Transverse colon (tissue), 4 donors: Measurements from ENCODE around the gene DDAH1. TPM values are rescaled to one million over a fixed set of nuclear protein-coding genes. Genes with fewer than 3 reads are reported as not detected.

ENCODE experiments used
- DNase-seq: peaks from one replicate; pipeline ENCODE4 v3.0.0-alpha.2; 2019
- H3K27ac ChIP-seq, 4 donors: fragments of 200-600 bp; sonication (generic); 2 replicates each; pipeline ENCODE4 v1.5.1; 2016 to 2018; ENCODE audit warnings: inconsistent platforms in 4 of 4
- H3K27me3 ChIP-seq: fragments of 200-600 bp; sonication (generic); 2 replicates; pipeline ENCODE4 v1.5.1; 2017; ENCODE audit warnings: inconsistent platforms
- H3K36me3 ChIP-seq, 4 donors: fragments of 200-600 bp; sonication (generic); 2 replicates each; pipeline ENCODE4 v1.5.1; 2017 to 2019; ENCODE audit warnings: inconsistent platforms in 4 of 4
- H3K4me1 ChIP-seq, 4 donors: fragments of 200-600 bp; sonication (generic); 2 replicates each; pipeline ENCODE4 v1.5.1; 2017 to 2020; ENCODE audit warnings: inconsistent platforms in 4 of 4
- H3K4me3 ChIP-seq, 4 donors: fragments of 200-600 bp; sonication (generic); 1 replicate in 1 of 4; 2 replicates in 3 of 4; pipeline versions ENCODE4 v1.5.1 to v1.6.1; 2017 to 2019; ENCODE audit warnings: inconsistent platforms in 4 of 4
- H3K9me3 ChIP-seq, 2 donors: fragments of 200-600 bp; sonication (generic); 2 replicates each; pipeline ENCODE4 v1.5.1; 2017 to 2019; ENCODE audit warnings: inconsistent platforms in 2 of 2
- EP300 ChIP-seq: sonication (generic); formaldehyde crosslinking; IDR thresholded peaks from one replicate; pipeline ENCODE4 v1.6.1; 2017; ENCODE audit warnings: antibody characterized with exemption, low read depth
- POLR2A ChIP-seq: fragments of 450-650 bp; IDR thresholded peaks from one replicate; pipeline ENCODE4 v1.6.1; 2016; ENCODE audit warnings: antibody characterized with exemption, mild to moderate bottlenecking, moderate library complexity
- POLR2AphosphoS5 ChIP-seq, 3 donors: sonication (generic); formaldehyde crosslinking; IDR thresholded peaks; one replicate each; pipeline ENCODE4 v1.6.1; 2016; ENCODE audit warnings: antibody characterized with exemption in 3 of 3
- WGBS, 2 donors: methylation state at CpG; one replicate each; pipeline ENCODE4 v1.1.5; 2018; ENCODE audit warnings: low coverage in 1 of 2; 5-methylcytosine and 5-hydroxymethylcytosine counted together
- in situ Hi-C, 4 donors: fragments of 200-750 bp; cut with MboI; loops; one replicate each; pipeline versions ENCODE4 v1.15.0 to v1.15.1; 2017; ENCODE audit warnings: low sequenced_read_pairs in 3 of 4, low pct_ligation_motif_present in 1 of 4, low pct_unique_long_range_greater_than_20kb in 1 of 4
- intact Hi-C: fragments of 100-400 bp; cut with DNase I; formaldehyde crosslinking; loops from one replicate; pipeline ENCODE4 v1.15.1; 2023; ENCODE audit warnings: low total_unique reads
- total RNA-seq, 4 donors: library from RNA; depleted of rRNA; stranded (reverse); fragments of >200 nt; gene quantifications; one replicate each; pipeline ENCODE4 v1.1.0, GENCODE V29; 2016
- TF ChIP-seq, protein P1 (sequence below), 5 experiments: fragments of 200-600 bp in 3 of 5; fragments of 450-650 bp in 2 of 5; sonication (generic) in 3 of 5; IDR thresholded peaks; 1 replicate in 2 of 5; 2 replicates in 3 of 5; pipeline ENCODE4 v1.5.1; 2016 to 2017; ENCODE audit warnings: antibody characterized with exemption in 5 of 5, inconsistent platforms in 3 of 5, mild to moderate bottlenecking in 2 of 5, moderate library complexity in 1 of 5

DDAH1 gene
- total RNA-seq, 4 donors from 2014 or later = 22.4 to 69.4 (median 48.3) TPM

DNA sequence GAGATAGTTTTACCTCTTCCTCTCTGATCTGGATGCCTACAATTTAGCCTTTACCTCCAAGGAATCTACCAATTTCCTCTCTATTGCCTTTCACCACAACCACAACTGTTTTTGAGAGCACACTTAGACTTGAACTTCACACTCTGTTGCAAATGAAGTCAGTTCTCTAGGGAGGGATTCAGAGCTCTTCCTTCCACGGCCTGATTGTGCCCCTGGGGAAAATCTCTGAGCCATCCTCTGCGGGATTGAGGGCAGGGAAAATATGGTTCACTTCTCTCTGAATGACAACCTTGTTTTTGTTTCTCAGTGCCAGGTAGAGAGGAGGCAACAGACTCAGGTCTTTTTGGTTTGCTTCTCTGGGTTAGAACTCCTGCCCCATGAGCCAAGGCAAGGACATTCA lies 153.1 kb downstream of the DDAH1 start:
- 81% methylated on average over 2 of the region's 2 CpGs; no CpG with 5 or more reads in 1 of the 2 donors for WGBS, 2 donors
- in situ Hi-C loops = loop anchor here (10.0 to 25.0 kb wide), 7 partner anchors 175 to 850 kb away; partner anchors contain the start of genes CCN1 (in 4 of the 4) and COL24A1 (in 1 of the 4)
- H3K27ac ChIP-seq = no peak overlapping the region

DNA sequence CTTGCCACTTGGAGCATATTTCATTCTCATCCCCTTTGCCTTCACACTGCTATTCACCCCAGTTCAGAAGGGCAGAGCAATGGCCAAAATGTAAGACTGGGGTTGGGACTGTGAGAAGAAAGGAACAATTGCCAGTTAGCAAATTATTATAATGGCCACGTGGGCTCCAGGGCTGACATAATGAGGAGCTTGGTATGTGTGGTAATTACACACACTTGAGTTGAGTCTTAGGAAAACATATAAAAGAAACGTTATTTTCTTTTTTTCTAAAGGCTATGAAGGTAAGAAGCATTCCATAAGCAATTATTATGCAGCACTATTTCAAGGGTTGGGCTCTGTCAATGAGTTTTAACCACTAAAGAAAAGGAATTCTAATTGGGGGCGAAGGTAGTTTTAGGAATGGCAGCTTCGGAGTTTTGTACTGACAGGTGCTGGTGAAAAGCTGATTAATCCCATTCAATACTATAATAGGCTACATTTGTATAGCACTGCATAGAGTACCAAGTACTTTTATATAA lies 156.1 kb downstream of the DDAH1 start:
- WGBS, 2 donors = 41 to 56% methylated on average over 4 of the region's 4 CpGs
- no peak overlapping the region for H3K27ac ChIP-seq
- no peak for DNase-seq
- TF ChIP-seq, protein P1, sequence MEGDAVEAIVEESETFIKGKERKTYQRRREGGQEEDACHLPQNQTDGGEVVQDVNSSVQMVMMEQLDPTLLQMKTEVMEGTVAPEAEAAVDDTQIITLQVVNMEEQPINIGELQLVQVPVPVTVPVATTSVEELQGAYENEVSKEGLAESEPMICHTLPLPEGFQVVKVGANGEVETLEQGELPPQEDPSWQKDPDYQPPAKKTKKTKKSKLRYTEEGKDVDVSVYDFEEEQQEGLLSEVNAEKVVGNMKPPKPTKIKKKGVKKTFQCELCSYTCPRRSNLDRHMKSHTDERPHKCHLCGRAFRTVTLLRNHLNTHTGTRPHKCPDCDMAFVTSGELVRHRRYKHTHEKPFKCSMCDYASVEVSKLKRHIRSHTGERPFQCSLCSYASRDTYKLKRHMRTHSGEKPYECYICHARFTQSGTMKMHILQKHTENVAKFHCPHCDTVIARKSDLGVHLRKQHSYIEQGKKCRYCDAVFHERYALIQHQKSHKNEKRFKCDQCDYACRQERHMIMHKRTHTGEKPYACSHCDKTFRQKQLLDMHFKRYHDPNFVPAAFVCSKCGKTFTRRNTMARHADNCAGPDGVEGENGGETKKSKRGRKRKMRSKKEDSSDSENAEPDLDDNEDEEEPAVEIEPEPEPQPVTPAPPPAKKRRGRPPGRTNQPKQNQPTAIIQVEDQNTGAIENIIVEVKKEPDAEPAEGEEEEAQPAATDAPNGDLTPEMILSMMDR (IDR thresholded peaks at IDR 0.05) = no peak
- TF ChIP-seq EP300 (no peak), POLR2A (no peak), POLR2AphosphoS5 (IDR thresholded peaks at IDR 0.05) (no peak)
- H3K4me1 ChIP-seq = peaks cover 0 to 11% (median 10%) of the 10 kb centered on the region in 4 donors
- no peaks in the 10 kb centered on the region for H3K9me3 ChIP-seq
- no peaks in the 10 kb centered on the region for H3K27me3 ChIP-seq
- in situ Hi-C loops = loop anchor here (10.0 to 25.0 kb wide), 7 partner anchors 178 to 853 kb away; partner anchors contain the start of genes CCN1 (in 4 of the 4), ZNHIT6 (in 3 of the 4) and COL24A1 (in 1 of the 4)
- H3K36me3 ChIP-seq = no peaks in the 10 kb centered on the region
- H3K4me3 ChIP-seq = no peak overlapping the region
- intact Hi-C loops = loop anchor here (1.0 to 10.0 kb wide), 3 partner anchors 192 to 383 kb away; partner anchors contain the start of gene CCN1

More for the DNA sequence above, 153.1 kb downstream of the DDAH1 start:
- Histone ChIP-seq H3K36me3 (no peaks in the 10 kb centered on the region), H3K4me3 (no peak overlapping the region), H3K9me3 (no peaks in the 10 kb centered on the region), H3K27me3 (no peaks in the 10 kb centered on the region), H3K4me1 (peaks cover 0 to 18% (median 13%) of the 10 kb centered on the region in 4 donors)
- DNase-seq = no peak
- TF ChIP-seq POLR2AphosphoS5 (IDR thresholded peaks at IDR 0.05) = no peak
- TF ChIP-seq, protein P1 (IDR thresholded peaks at IDR 0.05) = no peak
- TF ChIP-seq POLR2A = no peak
- no peak for TF ChIP-seq EP300
- intact Hi-C loops = no loop called here

DNA sequence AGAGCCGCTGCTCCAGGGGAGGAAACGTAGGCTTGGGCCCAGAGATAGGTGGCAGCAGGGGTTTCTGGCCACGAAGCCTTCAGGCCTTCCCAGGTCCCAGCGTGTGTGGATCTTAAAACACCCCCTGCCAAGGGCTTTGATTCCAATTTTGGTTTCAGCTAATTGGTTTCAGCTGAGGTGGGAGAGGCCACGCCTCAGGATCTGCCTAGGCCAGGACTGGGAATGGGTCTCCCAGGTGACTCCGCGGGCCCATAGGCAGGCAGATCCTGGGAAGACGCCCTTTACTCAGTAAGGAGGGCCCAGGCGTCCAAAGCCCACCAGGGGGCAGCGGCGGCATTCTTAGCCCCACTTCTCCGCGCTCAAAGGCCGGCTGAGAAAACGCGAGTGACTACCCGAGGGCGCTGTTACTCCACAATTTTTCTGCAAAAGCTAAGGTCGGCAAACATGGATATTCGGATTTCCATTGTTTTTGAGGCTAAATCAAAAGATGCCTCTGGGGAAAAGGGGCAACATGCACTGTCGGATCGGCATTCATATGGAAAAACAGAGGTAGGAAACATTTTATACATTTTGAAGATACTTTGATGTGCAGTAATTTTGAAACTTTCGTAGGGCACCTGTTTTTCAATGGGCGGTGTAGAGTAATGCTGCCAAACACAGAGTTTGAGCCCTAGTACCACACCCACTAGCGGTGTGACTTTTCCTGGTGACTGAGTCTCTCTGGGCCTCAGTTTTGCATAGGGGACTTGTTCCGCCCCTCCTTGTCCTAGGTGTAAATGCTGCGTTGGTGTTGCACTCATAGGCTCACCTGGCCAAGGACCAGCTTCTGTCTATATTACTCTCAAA lies 156.7 kb downstream of the DDAH1 start:
- no peak overlapping the region for H3K4me3 ChIP-seq
- peaks cover 0 to 9% (median 6%) of the 10 kb centered on the region in 4 donors for H3K4me1 ChIP-seq
- in situ Hi-C loops (loop anchor here (10.0 to 25.0 kb wide), 7 partner anchors 179 to 854 kb away; partner anchors contain the start of genes CCN1 (in 4 of the 4), ZNHIT6 (in 3 of the 4) and COL24A1 (in 1 of the 4)), intact Hi-C loops (loop anchor here (1.0 to 10.0 kb wide), 3 partner anchors 193 to 384 kb away; partner anchors contain the start of gene CCN1)
- DNase-seq = peak; percentile 88
- H3K9me3 ChIP-seq = no peaks in the 10 kb centered on the region
- 21 to 50% methylated on average over 2 to 25 of the region's 27 CpGs for WGBS, 2 donors
- no peaks in the 10 kb centered on the region for H3K27me3 ChIP-seq
- no peaks in the 10 kb centered on the region for H3K36me3 ChIP-seq
- no peak for TF ChIP-seq EP300
- no peak for TF ChIP-seq POLR2A
- peak in 1 of 3 donors; percentile 18 for TF ChIP-seq POLR2AphosphoS5 (IDR thresholded peaks at IDR 0.05)
- TF ChIP-seq, protein P1 (IDR thresholded peaks at IDR 0.05) = peak; percentile 89 to 95 (median 93)
- H3K27ac ChIP-seq = no peak overlapping the region

DNA sequence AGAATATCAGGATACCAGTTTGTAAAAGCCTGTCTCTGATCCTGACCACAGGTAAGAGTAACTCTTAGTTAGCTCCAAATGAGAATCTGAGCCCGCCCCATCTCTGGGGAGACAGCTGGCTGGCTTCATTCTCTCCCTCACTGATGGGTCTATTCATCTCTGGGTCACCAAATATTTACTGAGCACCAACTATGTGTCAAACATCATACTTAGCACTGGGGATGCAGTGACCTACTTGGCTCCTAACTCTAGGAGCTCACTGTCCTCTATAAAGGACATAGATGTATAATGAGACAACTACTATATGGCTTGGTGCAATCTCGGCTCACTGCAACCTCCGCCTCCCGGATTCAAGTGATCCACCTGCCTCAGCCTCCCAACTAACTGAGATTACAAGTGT lies 158.7 kb downstream of the DDAH1 start:
- Histone ChIP-seq H3K4me1 (peaks cover 0 to 9% (median 6%) of the 10 kb centered on the region in 4 donors), H3K9me3 (no peaks in the 10 kb centered on the region), H3K27ac (no peak overlapping the region), H3K4me3 (no peak overlapping the region), H3K36me3 (no peaks in the 10 kb centered on the region), H3K27me3 (no peaks in the 10 kb centered on the region)
- in situ Hi-C loops (loop anchor here (10.0 to 25.0 kb wide), 7 partner anchors 181 to 856 kb away; partner anchors contain the start of genes CCN1 (in 4 of the 4), ZNHIT6 (in 3 of the 4) and COL24A1 (in 1 of the 4)), intact Hi-C loops (loop anchor here (5.0 to 10.0 kb wide), 2 partner anchors 279 to 386 kb away; partner anchors contain the start of gene CCN1)
- TF ChIP-seq POLR2AphosphoS5 (IDR thresholded peaks at IDR 0.05) (no peak), EP300 (no peak), POLR2A (no peak)
- TF ChIP-seq, protein P1 (IDR thresholded peaks at IDR 0.05) = no peak
- no peak for DNase-seq
- 91% methylated on average over 4 of the region's 4 CpGs; no CpG with 5 or more reads in 1 of the 2 donors for WGBS, 2 donors
